ENCODE results near the gene MGMT.

DNA sequence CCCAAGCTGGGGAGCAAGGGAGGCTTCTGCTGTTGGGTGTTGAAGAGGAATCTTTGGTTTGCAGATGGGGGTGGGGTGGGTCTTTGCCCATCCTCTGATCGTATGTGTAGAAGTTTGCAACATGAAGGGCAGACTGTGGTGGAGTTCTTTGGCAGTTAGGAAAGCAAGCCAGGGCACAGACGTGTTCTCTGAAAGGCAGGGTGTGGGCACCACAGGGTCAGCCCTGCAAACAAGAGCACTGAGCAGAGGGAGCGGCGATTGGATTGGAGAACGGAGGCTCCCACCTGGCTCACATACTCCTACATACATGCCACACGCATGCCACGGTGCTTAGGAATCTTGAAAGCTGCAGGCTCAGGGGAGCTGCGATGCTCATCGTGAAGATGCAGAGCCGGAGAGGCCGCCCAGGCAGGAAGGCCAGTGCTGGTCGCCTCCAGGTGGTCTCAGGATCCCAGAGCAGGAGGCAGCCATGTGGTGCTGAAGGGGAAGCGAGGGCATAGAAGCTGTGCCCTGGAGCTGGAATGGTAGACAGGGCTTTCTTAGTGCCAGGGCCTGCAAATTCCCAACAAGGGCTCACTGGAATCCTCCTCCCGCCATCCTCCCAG, 149.0 kb downstream of the MGMT start:
- TF ChIP-seq, protein P1, sequence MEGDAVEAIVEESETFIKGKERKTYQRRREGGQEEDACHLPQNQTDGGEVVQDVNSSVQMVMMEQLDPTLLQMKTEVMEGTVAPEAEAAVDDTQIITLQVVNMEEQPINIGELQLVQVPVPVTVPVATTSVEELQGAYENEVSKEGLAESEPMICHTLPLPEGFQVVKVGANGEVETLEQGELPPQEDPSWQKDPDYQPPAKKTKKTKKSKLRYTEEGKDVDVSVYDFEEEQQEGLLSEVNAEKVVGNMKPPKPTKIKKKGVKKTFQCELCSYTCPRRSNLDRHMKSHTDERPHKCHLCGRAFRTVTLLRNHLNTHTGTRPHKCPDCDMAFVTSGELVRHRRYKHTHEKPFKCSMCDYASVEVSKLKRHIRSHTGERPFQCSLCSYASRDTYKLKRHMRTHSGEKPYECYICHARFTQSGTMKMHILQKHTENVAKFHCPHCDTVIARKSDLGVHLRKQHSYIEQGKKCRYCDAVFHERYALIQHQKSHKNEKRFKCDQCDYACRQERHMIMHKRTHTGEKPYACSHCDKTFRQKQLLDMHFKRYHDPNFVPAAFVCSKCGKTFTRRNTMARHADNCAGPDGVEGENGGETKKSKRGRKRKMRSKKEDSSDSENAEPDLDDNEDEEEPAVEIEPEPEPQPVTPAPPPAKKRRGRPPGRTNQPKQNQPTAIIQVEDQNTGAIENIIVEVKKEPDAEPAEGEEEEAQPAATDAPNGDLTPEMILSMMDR (conservative IDR thresholded peaks at IDR 0.05 in 1 of 2, IDR thresholded peaks at IDR 0.05 in 1 of 2; ENCODE audit: low read depth in 1 of 2, low read length in 2 of 2), result no peak
- no peak for TF ChIP-seq EZH2 (IDR thresholded peaks at IDR 0.05; ENCODE audit: low read length, missing control alignments)

All from fibroblast of lung (primary cell).